ENCODE data around the gene TRIM37.

DNA sequence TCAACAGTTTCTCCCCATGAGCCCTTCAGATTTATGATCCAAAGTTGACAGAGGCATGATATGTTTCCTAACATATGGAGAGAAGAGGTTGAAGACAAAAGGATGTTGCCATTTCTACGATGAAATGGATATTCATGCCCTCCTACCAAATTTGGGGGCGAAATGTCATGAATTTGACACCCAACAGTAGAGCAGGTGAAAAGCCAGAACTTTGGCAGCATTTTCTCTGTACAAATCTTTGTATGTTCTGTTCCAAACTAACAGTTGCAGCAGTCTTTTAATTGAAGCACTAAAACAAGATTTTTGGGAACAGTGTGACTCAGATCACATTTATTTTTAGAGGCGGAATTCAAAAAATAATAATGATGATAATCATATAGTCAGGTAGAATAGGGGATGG, 130.1 kb downstream of the TRIM37 start:
- TF ChIP-seq TAF1 (conservative IDR thresholded peaks at IDR 0.05) = no peak
- TF ChIP-seq, protein P1, sequence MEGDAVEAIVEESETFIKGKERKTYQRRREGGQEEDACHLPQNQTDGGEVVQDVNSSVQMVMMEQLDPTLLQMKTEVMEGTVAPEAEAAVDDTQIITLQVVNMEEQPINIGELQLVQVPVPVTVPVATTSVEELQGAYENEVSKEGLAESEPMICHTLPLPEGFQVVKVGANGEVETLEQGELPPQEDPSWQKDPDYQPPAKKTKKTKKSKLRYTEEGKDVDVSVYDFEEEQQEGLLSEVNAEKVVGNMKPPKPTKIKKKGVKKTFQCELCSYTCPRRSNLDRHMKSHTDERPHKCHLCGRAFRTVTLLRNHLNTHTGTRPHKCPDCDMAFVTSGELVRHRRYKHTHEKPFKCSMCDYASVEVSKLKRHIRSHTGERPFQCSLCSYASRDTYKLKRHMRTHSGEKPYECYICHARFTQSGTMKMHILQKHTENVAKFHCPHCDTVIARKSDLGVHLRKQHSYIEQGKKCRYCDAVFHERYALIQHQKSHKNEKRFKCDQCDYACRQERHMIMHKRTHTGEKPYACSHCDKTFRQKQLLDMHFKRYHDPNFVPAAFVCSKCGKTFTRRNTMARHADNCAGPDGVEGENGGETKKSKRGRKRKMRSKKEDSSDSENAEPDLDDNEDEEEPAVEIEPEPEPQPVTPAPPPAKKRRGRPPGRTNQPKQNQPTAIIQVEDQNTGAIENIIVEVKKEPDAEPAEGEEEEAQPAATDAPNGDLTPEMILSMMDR (IDR thresholded peaks at IDR 0.05; ENCODE audit: low read depth, low read length, missing input control) = no peak
- no peak for TF ChIP-seq YY1 (IDR thresholded peaks at IDR 0.05)
- TF ChIP-seq, protein P2, sequence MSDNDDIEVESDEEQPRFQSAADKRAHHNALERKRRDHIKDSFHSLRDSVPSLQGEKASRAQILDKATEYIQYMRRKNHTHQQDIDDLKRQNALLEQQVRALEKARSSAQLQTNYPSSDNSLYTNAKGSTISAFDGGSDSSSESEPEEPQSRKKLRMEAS (IDR thresholded peaks at IDR 0.05) = no peak
- TF ChIP-seq RXRA (IDR thresholded peaks at IDR 0.05) = no peak
- TF ChIP-seq SP1 (IDR thresholded peaks at IDR 0.05) = no peak

Data from liver (tissue), 3 donors.